Psoas muscle (tissue), 8 donors: ENCODE results near the gene OR51B5. TPM values are rescaled to one million over a fixed set of nuclear protein-coding genes. Genes with fewer than 3 reads are reported as not detected.
"Not testable (repeated sequence)": the region's sequence is repeated elsewhere in the genome, so short reads cannot be mapped to it uniquely, and the experiment has no call there.

Experiments
- ATAC-seq, 4 donors: fragments of 200-7000 bp; cut with Tn5 transposase; one replicate each; pipeline ENCODE4 v1.9.1; 2020; ENCODE audit warnings: moderate library complexity in 3 of 4, mild to moderate bottlenecking in 2 of 4
- DNase-seq, 2 donors: peaks; one replicate each; pipeline ENCODE4 v3.0.0-alpha.2; 2020
- H3K27ac ChIP-seq: fragments of 200-600 bp; one replicate; pipeline ENCODE4 v1.8.0; 2022
- H3K27me3 ChIP-seq, 3 donors: fragments of 200-600 bp in 1 of 3; one replicate each; pipeline versions ENCODE4 v1.6.1 to v1.8.0; 2013 to 2022; ENCODE audit warnings: low read length in 2 of 3, mild to moderate bottlenecking in 2 of 3, moderate library complexity in 1 of 3; ENCODE audit not compliant: insufficient read depth in 3 of 3
- H3K36me3 ChIP-seq, 2 donors: fragments of 200-600 bp in 1 of 2; one replicate each; pipeline versions ENCODE4 v1.6.1 to v1.8.0; 2013 to 2022; ENCODE audit warnings: low read depth in 1 of 2, mild to moderate bottlenecking in 1 of 2, moderate library complexity in 1 of 2; ENCODE audit not compliant: insufficient read depth in 1 of 2
- H3K4me1 ChIP-seq: fragments of 200-600 bp; one replicate; pipeline ENCODE4 v1.8.0; 2022
- H3K4me3 ChIP-seq: fragments of 200-600 bp; one replicate; pipeline ENCODE4 v1.8.0; 2022; ENCODE audit warnings: mild to moderate bottlenecking
- H3K9me3 ChIP-seq: fragments of 200-600 bp; one replicate; pipeline ENCODE4 v1.8.0; 2022
- WGBS, 3 donors: extraction: QIAGEN DNeasy Blood & Tissue Kit; methylation state at CpG; one replicate each; pipeline versions ENCODE4 v1.1.6 to v1.1.7; 2013; 5-methylcytosine and 5-hydroxymethylcytosine counted together
- intact Hi-C, 2 donors: fragments of 100-400 bp; cut with DNase I; formaldehyde crosslinking; loops; one replicate each; pipeline versions ENCODE4 v1.11.0 to v1.14.2; 2022
- polyA plus RNA-seq, 3 donors: library from polyadenylated mRNA; stranded (reverse); fragments of 200-250 nt; gene quantifications; one replicate each; pipeline ENCODE4 v1.2.3, GENCODE V29; 2013
- total RNA-seq, 4 donors: library from RNA; stranded (reverse); fragmentation: NEBNext Ultra II Directional in 2 of 4; extraction: Animal tissue kit (Norgen Biotek cat#: 25700) in 2 of 4; gene quantifications; one replicate each; pipeline versions ENCODE4 v1.2.1 to v1.2.4, GENCODE V29; 2021 to 2023
- TF ChIP-seq, protein P1 (sequence below): fragments of 200-600 bp; IDR thresholded peaks from one replicate; pipeline ENCODE4 v1.8.0; 2022; ENCODE audit warnings: antibody characterized with exemption
- donor health status: healthy with polysubstance abuse.
- donor health status: DM: no; HTN: no; CAD: no; lungs with moderate emphysema.
- donor health status: Bipolar disorder and iron deficiency.
- donor health status: healthy.
- donor health status: DM: yes; HTN: yes; CAD: no.
- donor health status: DM: no; HTN: no; CAD: no.
- donor health status: DM: no; HTN: no; CAD: no.
- donor health status: DM: yes; HTN: yes; CAD: no.

Gene OR51B5
- total and polyA plus RNA-seq, 7 donors = not detected

DNA sequence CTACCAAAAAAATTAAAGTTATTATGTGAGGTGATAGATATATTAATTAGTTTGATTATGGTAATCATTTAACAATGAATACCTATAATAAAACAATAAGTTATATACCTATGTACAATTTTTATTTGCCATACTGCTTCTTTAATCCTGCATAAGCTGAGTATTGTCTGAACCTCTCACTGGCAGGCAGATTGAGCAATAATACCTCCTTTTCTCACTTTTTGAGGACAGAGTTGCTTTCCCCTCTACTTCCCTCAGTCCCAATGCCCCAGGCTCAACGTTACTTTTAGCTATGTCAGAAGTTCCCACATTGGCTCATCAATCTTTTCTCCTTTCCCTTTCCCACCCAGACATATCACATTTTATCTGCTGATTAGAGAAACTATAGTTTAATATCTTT is 6.2 kb upstream of the OR51B5 start:
- H3K27me3 ChIP-seq = no peaks in the 10 kb centered on the region
- intact Hi-C loops = no loop called here
- no peaks in the 10 kb centered on the region for H3K4me1 ChIP-seq
- no peak overlapping the region for H3K4me3 ChIP-seq
- H3K9me3 ChIP-seq = no peaks in the 10 kb centered on the region
- H3K27ac ChIP-seq = no peak overlapping the region
- H3K36me3 ChIP-seq = no peaks in the 10 kb centered on the region
- no peak for ATAC-seq
- TF ChIP-seq, protein P1, sequence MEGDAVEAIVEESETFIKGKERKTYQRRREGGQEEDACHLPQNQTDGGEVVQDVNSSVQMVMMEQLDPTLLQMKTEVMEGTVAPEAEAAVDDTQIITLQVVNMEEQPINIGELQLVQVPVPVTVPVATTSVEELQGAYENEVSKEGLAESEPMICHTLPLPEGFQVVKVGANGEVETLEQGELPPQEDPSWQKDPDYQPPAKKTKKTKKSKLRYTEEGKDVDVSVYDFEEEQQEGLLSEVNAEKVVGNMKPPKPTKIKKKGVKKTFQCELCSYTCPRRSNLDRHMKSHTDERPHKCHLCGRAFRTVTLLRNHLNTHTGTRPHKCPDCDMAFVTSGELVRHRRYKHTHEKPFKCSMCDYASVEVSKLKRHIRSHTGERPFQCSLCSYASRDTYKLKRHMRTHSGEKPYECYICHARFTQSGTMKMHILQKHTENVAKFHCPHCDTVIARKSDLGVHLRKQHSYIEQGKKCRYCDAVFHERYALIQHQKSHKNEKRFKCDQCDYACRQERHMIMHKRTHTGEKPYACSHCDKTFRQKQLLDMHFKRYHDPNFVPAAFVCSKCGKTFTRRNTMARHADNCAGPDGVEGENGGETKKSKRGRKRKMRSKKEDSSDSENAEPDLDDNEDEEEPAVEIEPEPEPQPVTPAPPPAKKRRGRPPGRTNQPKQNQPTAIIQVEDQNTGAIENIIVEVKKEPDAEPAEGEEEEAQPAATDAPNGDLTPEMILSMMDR = no peak
- no peak for DNase-seq
- WGBS, 3 donors = 23 to 43% (median 26%) methylated on average over 1 of the region's 1 CpG

DNA sequence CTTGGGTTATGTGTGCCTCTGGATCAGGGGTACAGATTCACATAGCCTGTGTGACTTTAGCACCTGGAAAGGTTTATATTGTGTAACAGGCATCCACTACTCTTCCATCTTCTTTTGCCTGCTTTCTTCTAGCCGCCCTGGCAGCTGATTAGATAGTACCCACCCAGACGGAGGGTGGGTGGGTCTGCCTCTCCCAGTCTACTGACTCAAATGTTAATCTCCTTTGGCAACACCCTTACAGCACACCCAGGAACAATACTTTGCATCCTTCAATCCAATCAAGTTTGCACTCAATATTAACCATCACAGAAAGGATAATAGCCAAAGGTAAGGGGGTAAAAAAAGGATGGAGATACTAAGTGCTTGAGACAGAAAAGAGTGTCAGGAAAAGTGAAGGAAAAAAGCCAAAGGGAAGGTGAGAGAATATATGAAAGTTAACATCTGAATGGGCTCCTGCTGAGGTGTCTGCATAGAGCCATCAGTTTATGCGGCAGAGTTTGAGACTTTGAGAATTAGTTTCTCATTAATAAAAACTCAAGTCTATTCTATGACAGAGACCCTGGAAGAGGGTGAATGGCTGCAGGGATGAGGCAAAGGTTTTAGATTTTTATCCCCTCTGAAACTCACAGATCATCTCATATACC is 5.3 kb upstream of the OR51B5 start:
- Histone ChIP-seq H3K36me3 (no peaks in the 10 kb centered on the region), H3K4me1 (no peaks in the 10 kb centered on the region), H3K9me3 (no peaks in the 10 kb centered on the region), H3K4me3 (no peak overlapping the region), H3K27ac (no peak overlapping the region), H3K27me3 (no peaks in the 10 kb centered on the region)
- ATAC-seq (no peak), DNase-seq (no peak)
- 29 to 37% (median 29%) methylated on average over 3 of the region's 3 CpGs for WGBS, 3 donors
- TF ChIP-seq, protein P1 = no peak
- intact Hi-C loops = no loop called here

DNA sequence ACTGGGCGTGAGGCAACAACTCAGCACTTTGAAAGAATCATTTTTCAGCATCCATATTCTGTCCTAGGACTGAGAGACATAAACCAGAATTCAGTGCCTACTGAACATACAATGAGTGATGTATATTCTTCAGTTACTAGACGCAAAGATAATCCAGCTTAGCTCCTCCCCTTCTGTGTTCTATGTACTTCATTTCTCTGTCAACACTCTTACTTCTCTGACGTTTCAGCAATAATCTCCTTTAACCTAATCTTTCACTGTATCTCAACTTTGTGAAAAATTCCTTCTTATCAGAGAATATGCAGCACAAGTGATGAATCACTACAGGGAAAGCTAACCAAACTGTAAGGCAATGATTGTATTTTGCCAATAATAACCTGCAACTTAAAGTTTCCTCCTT is 2.5 kb upstream of the OR51B5 start:
- no peaks in the 10 kb centered on the region for H3K36me3 ChIP-seq
- no peak overlapping the region for H3K4me3 ChIP-seq
- TF ChIP-seq, protein P1 = no peak
- WGBS, 3 donors = 62 to 72% (median 65%) methylated on average over 3 of the region's 3 CpGs
- intact Hi-C loops = no loop called here
- H3K27me3 ChIP-seq = no peaks in the 10 kb centered on the region
- no peak overlapping the region for H3K27ac ChIP-seq
- H3K4me1 ChIP-seq = no peaks in the 10 kb centered on the region
- ATAC-seq (no peak), DNase-seq (no peak)
- no peaks in the 10 kb centered on the region for H3K9me3 ChIP-seq

DNA sequence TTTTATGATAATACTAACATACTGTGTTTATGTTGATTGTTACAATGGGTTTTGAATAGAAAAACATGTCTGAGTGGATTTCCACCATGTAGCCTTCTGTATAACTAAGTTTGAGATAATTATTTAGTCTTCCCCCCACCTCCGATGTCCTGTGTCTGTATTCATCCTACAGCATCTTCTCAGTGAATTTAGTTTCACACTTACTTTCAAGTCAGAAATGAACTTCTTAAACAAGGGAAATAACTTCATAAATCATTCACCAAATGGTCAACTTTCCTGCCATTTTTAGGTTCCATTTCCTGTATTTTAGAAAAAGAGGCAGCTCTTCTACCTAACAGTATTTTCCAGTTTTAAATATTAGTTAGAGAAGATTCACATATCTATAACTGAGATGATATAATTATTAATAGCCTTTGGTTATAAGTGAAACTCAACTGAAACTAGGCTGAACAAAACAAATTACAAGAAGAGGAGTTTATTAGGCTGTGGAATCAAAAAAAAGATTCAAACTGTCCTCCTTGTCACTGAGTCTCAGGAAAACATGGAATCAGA is 3.5 kb downstream of the OR51B5 start:
- intact Hi-C loops = no loop called here
- H3K9me3 ChIP-seq = no peaks in the 10 kb centered on the region
- H3K36me3 ChIP-seq = no peaks in the 10 kb centered on the region
- H3K4me1 ChIP-seq = no peaks in the 10 kb centered on the region
- H3K27ac ChIP-seq = no peak overlapping the region
- no peak for ATAC-seq
- WGBS, 3 donors = 82 to 94% (median 91%) methylated on average over 1 of the region's 1 CpG
- TF ChIP-seq, protein P1 = no peak
- no peaks in the 10 kb centered on the region for H3K27me3 ChIP-seq
- H3K4me3 ChIP-seq = no peak overlapping the region
- no peak for DNase-seq

DNA sequence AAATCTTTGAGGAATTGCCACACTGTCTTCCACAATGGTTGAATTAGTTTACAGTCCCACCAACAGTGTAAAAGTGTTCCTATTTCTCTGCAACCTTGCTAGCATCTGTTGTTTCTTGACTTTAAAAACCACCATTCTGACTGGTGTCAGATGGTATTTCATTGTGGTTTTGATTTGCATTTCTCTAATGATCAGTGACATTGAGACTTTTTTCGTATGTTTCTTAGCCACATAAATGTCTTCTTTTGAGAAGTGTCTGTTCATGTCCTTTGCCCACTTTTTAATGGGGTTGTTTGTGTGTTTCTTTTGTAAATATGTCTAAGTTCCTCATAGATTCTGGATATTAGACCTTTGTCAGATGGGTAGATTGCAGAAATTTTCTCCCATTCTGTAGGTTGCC is 6.1 kb downstream of the OR51B5 start:
- H3K4me3 ChIP-seq, H3K27me3 ChIP-seq, DNase-seq, H3K36me3 ChIP-seq, ATAC-seq, H3K4me1 ChIP-seq, H3K27ac ChIP-seq, H3K9me3 ChIP-seq, intact Hi-C loops: not testable (repeated sequence)
- WGBS, 3 donors = 73 to 76% (median 75%) methylated on average over 1 of the region's 1 CpG
